ENCODE data around the gene MIPOL1.

GRCh38 chr14:37172024-37172869 lies 25.5 kb upstream of the MIPOL1 start, which contains the start of gene SLC25A21:
- no peak for TF ChIP-seq EP300 (IDR thresholded peaks at IDR 0.05)
- no peak for TF ChIP-seq CTCF (IDR thresholded peaks at IDR 0.05)

Data from ovary (tissue), 3 donors.